Activated CD4-positive, alpha-beta T cell treated with anti-CD3 and anti-CD28 coated beads for 36 hours (primary cell): ENCODE results near the gene BICD1. TPM values are rescaled to one million over a fixed set of nuclear protein-coding genes. Genes with fewer than 3 reads are reported as not detected.
"Not testable (repeated sequence)": the region's sequence is repeated elsewhere in the genome, so short reads cannot be mapped to it uniquely, and the experiment has no call there.

ENCODE experiments used
- ATAC-seq: fragments of 200-7000 bp; cut with Tn5 transposase; one replicate; pipeline ENCODE4 v1.10.0; 2021; ENCODE audit warnings: mild to moderate bottlenecking, moderate library complexity
- CTCF ChIA-PET: fragments of 350-600 bp; sonication (Branson Sonifier 250); formaldehyde crosslinking; loops from one replicate; lab custom pipeline; 2021; ENCODE audit warnings: antibody characterized with exemption; lab: Charles Lee
- POLR2A ChIA-PET: fragments of 350-600 bp; sonication (Branson Sonifier 250); formaldehyde crosslinking; loops from one replicate; lab custom pipeline; 2021; ENCODE audit warnings: antibody characterized with exemption, inconsistent platforms; lab: Charles Lee
- DNase-seq: peaks from one replicate; pipeline ENCODE4 v3.0.0-alpha.2; 2020
- H3K27ac Mint-ChIP-seq: one replicate; pipeline ENCODE4 v1.8.0; 2021; ENCODE audit warnings: mixed read lengths
- H3K27me3 Mint-ChIP-seq: one replicate; pipeline ENCODE4 v1.8.0; 2021; ENCODE audit warnings: mixed read lengths
- H3K36me3 Mint-ChIP-seq: one replicate; pipeline ENCODE4 v1.8.0; 2021; ENCODE audit warnings: low read depth, mixed read lengths
- H3K4me1 Mint-ChIP-seq: one replicate; pipeline ENCODE4 v1.8.0; 2021; ENCODE audit warnings: mixed read lengths
- H3K4me3 Mint-ChIP-seq: one replicate; pipeline ENCODE4 v1.8.0; 2021; ENCODE audit warnings: mild to moderate bottlenecking, moderate library complexity, mixed read lengths
- H3K9me3 Mint-ChIP-seq: one replicate; pipeline ENCODE4 v1.8.0; 2021; ENCODE audit warnings: low read depth, mixed read lengths
- intact Hi-C, 2 experiments: fragments of 100-400 bp; cut with DNase I in 1 of 2; cut with micrococcal nuclease in 1 of 2; formaldehyde crosslinking; loops; one replicate each; pipeline versions ENCODE4 v1.14.2 to v1.15.1; 2022 to 2024; cut with DNase I, micrococcal nuclease
- total RNA-seq, 2 experiments: library from RNA; stranded (reverse); gene quantifications; one replicate each; pipeline ENCODE4 v1.2.3, GENCODE V29; 2021

Gene BICD1
- total RNA-seq, 2 experiments from 2014 or later = 12.7 to 15.1 TPM

GRCh38 chr12:32080435-32080834, 26.2 kb upstream of the BICD1 start:
- ChIA-PET CTCF (interaction anchor here (0.9 kb wide), 1 partner anchor 9 kb away, joined by 3 read pairs; no protein-coding TSS in a partner anchor), POLR2A (no interaction called here)
- H3K4me3 Mint-ChIP-seq = no peak overlapping the region
- no peaks in the 10 kb centered on the region for H3K27me3 Mint-ChIP-seq
- H3K4me1 Mint-ChIP-seq = no peaks in the 10 kb centered on the region
- no peaks in the 10 kb centered on the region for H3K9me3 Mint-ChIP-seq
- H3K27ac Mint-ChIP-seq = no peak overlapping the region
- DNase-seq (no peak), ATAC-seq (no peak)
- intact Hi-C loops = no loop called here
- H3K36me3 Mint-ChIP-seq = no peaks in the 10 kb centered on the region

- no peaks in the 10 kb centered on the region for H3K4me1 Mint-ChIP-seq
These were observed 23.2 kb upstream of the BICD1 start for GRCh38 chr12:32083489-32083888.

GRCh38 chr12:32084017-32084688, 22.5 kb upstream of the BICD1 start:
- Mint-ChIP-seq H3K9me3 (no peaks in the 10 kb centered on the region), H3K36me3 (no peaks in the 10 kb centered on the region), H3K4me1 (no peaks in the 10 kb centered on the region), H3K27me3 (no peaks in the 10 kb centered on the region), H3K27ac (no peak overlapping the region), H3K4me3 (no peak overlapping the region)
- ChIA-PET CTCF (no interaction called here), POLR2A (no interaction called here)
- DNase-seq (no peak), ATAC-seq (no peak)
- intact Hi-C loops = no loop called here

More at GRCh38 chr12:32083489-32083888, 23.2 kb upstream of the BICD1 start:
- no peaks in the 10 kb centered on the region for H3K9me3 Mint-ChIP-seq
- intact Hi-C loops = no loop called here
- ATAC-seq (no peak), DNase-seq (no peak)
- no peak overlapping the region for H3K4me3 Mint-ChIP-seq
- no peak overlapping the region for H3K27ac Mint-ChIP-seq
- POLR2A ChIA-PET = no interaction called here
- H3K27me3 Mint-ChIP-seq = no peaks in the 10 kb centered on the region
- CTCF ChIA-PET = no interaction called here
- no peaks in the 10 kb centered on the region for H3K36me3 Mint-ChIP-seq

GRCh38 chr12:32084753-32085152, 21.9 kb upstream of the BICD1 start:
- ATAC-seq = no peak
- Mint-ChIP-seq H3K36me3 (no peaks in the 10 kb centered on the region), H3K27ac (no peak overlapping the region), H3K4me1 (no peaks in the 10 kb centered on the region), H3K4me3 (no peak overlapping the region), H3K9me3 (no peaks in the 10 kb centered on the region), H3K27me3 (no peaks in the 10 kb centered on the region)
- ChIA-PET POLR2A (no interaction called here), CTCF (no interaction called here)
- no peak for DNase-seq
- intact Hi-C loops = no loop called here

GRCh38 chr12:32087306-32087705, 19.3 kb upstream of the BICD1 start:
- CTCF ChIA-PET = no interaction called here
- H3K4me3 Mint-ChIP-seq = no peak overlapping the region
- DNase-seq (no peak), ATAC-seq (no peak)
- intact Hi-C loops = no loop called here
- POLR2A ChIA-PET = no interaction called here
- no peaks in the 10 kb centered on the region for H3K27me3 Mint-ChIP-seq
- no peaks in the 10 kb centered on the region for H3K36me3 Mint-ChIP-seq
- no peaks in the 10 kb centered on the region for H3K4me1 Mint-ChIP-seq
- no peaks in the 10 kb centered on the region for H3K9me3 Mint-ChIP-seq
- no peak overlapping the region for H3K27ac Mint-ChIP-seq

- CTCF ChIA-PET = interaction anchor here (1.2 kb wide), 1 partner anchor 84 kb away, joined by 3 read pairs; no protein-coding TSS in a partner anchor
- POLR2A ChIA-PET = no interaction called here
- intact Hi-C loops = no loop called here
- Mint-ChIP-seq H3K9me3 (no peaks in the 10 kb centered on the region), H3K36me3 (no peaks in the 10 kb centered on the region), H3K4me1 (no peaks in the 10 kb centered on the region), H3K4me3 (no peak overlapping the region), H3K27ac (no peak overlapping the region), H3K27me3 (no peaks in the 10 kb centered on the region)
- no peak for ATAC-seq
- DNase-seq = no peak
These were observed 17.5 kb upstream of the BICD1 start for GRCh38 chr12:32089156-32089555.

GRCh38 chr12:32089586-32089985, 17.1 kb upstream of the BICD1 start:
- ATAC-seq = no peak
- Mint-ChIP-seq H3K27me3 (no peaks in the 10 kb centered on the region), H3K27ac (no peak overlapping the region), H3K4me3 (no peak overlapping the region), H3K9me3 (no peaks in the 10 kb centered on the region), H3K36me3 (no peaks in the 10 kb centered on the region), H3K4me1 (no peaks in the 10 kb centered on the region)
- POLR2A ChIA-PET = no interaction called here
- intact Hi-C loops = no loop called here
- CTCF ChIA-PET = interaction anchor here (1.2 kb wide), 1 partner anchor 84 kb away, joined by 3 read pairs; no protein-coding TSS in a partner anchor
- DNase-seq = no peak

GRCh38 chr12:32091696-32092095, 15.0 kb upstream of the BICD1 start:
- no peaks in the 10 kb centered on the region for H3K4me1 Mint-ChIP-seq
- no peak for ATAC-seq
- H3K4me3 Mint-ChIP-seq = no peak overlapping the region
- no peak overlapping the region for H3K27ac Mint-ChIP-seq
- CTCF ChIA-PET = no interaction called here
- intact Hi-C loops = no loop called here
- H3K36me3 Mint-ChIP-seq = no peaks in the 10 kb centered on the region
- no peaks in the 10 kb centered on the region for H3K27me3 Mint-ChIP-seq
- POLR2A ChIA-PET = interaction anchor here (0.6 kb wide), 1 partner anchor 117 kb away, joined by 3 read pairs; no protein-coding TSS in a partner anchor
- H3K9me3 Mint-ChIP-seq = no peaks in the 10 kb centered on the region
- no peak for DNase-seq

GRCh38 chr12:32098112-32098511, 8.5 kb upstream of the BICD1 start:
- ChIA-PET POLR2A (no interaction called here), CTCF (no interaction called here)
- no peaks in the 10 kb centered on the region for H3K9me3 Mint-ChIP-seq
- no peak overlapping the region for H3K4me3 Mint-ChIP-seq
- ATAC-seq (no peak), DNase-seq (no peak)
- no peaks in the 10 kb centered on the region for H3K4me1 Mint-ChIP-seq
- no peaks in the 10 kb centered on the region for H3K27me3 Mint-ChIP-seq
- H3K36me3 Mint-ChIP-seq = no peaks in the 10 kb centered on the region
- no peak overlapping the region for H3K27ac Mint-ChIP-seq
- intact Hi-C loops = no loop called here

- not testable (repeated sequence) for ATAC-seq, H3K27me3 Mint-ChIP-seq
These were observed 7.4 kb upstream of the BICD1 start for GRCh38 chr12:32099275-32099674.

GRCh38 chr12:32100361-32100760, 6.3 kb upstream of the BICD1 start:
- ChIA-PET CTCF (no interaction called here), POLR2A (no interaction called here)
- Mint-ChIP-seq H3K27ac (no peak overlapping the region), H3K4me1 (no peaks in the 10 kb centered on the region), H3K27me3 (no peaks in the 10 kb centered on the region), H3K36me3 (no peaks in the 10 kb centered on the region), H3K9me3 (no peaks in the 10 kb centered on the region), H3K4me3 (no peak overlapping the region)
- ATAC-seq = no peak
- intact Hi-C loops = no loop called here
- no peak for DNase-seq

More at GRCh38 chr12:32099275-32099674, 7.4 kb upstream of the BICD1 start:
- H3K4me1 Mint-ChIP-seq, H3K36me3 Mint-ChIP-seq, DNase-seq, H3K9me3 Mint-ChIP-seq, intact Hi-C loops, CTCF ChIA-PET, POLR2A ChIA-PET, H3K27ac Mint-ChIP-seq, H3K4me3 Mint-ChIP-seq: not testable (repeated sequence)

- ATAC-seq (no peak), DNase-seq (no peak)
- peaks cover 2% of the 10 kb centered on the region for H3K27me3 Mint-ChIP-seq
- CTCF ChIA-PET = no interaction called here
- no peaks in the 10 kb centered on the region for H3K36me3 Mint-ChIP-seq
- H3K27ac Mint-ChIP-seq = no peak overlapping the region
- H3K9me3 Mint-ChIP-seq = no peaks in the 10 kb centered on the region
- no peaks in the 10 kb centered on the region for H3K4me1 Mint-ChIP-seq
- intact Hi-C loops = no loop called here
- POLR2A ChIA-PET = no interaction called here
- H3K4me3 Mint-ChIP-seq = no peak overlapping the region
These were observed 5.8 kb upstream of the BICD1 start for GRCh38 chr12:32100888-32101287.
